Motor neuron (in vitro differentiated cells): ENCODE results near the gene FBN2. TPM values are rescaled to one million over a fixed set of nuclear protein-coding genes. Genes with fewer than 3 reads are reported as not detected.

Experiments used
- ATAC-seq, 8 experiments: fragments of 200-7000 bp; cut with Tn5 transposase; replicated peaks in 6 of 8; 2 replicates each; pipeline ENCODE4 v1.8.0; 2021; ENCODE audit warnings: mild to moderate bottlenecking in 8 of 8, moderate library complexity in 8 of 8
- H3K27ac ChIP-seq, 2 donors: fragments of 250-450 bp; sonication (Bioruptor Pico); 2 replicates each; pipeline ENCODE4 v1.9.0; 2021; ENCODE audit warnings: antibody characterized with exemption in 2 of 2, mild to moderate bottlenecking in 2 of 2, moderate library complexity in 1 of 2
- H3K4me1 ChIP-seq, 2 donors: fragments of 250-450 bp; sonication (Bioruptor Pico); replicated peaks in 1 of 2; 2 replicates each; pipeline ENCODE4 v1.6.1; 2021; ENCODE audit warnings: antibody characterized with exemption in 2 of 2, mild to moderate bottlenecking in 2 of 2, moderate library complexity in 1 of 2
- H3K4me3 ChIP-seq, 5 donors: fragments of 250-450 bp; sonication (Bioruptor Pico); 2 replicates each; pipeline ENCODE4 v1.9.0; 2021; ENCODE audit warnings: antibody characterized with exemption in 5 of 5, mild to moderate bottlenecking in 5 of 5, moderate library complexity in 4 of 5
- WGBS, 10 experiments: fragments of 450-650 bp; shearing (Covaris generic); methylation state at CpG; one replicate each; pipeline ENCODE4 v1.0.0; 2022; 5-methylcytosine and 5-hydroxymethylcytosine counted together
- in situ Hi-C, 9 experiments: fragments of 400-800 bp; cut with MboI; loops; one replicate each; pipeline ENCODE4 v1.15.0; 2021; ENCODE audit warnings: low sequenced_read_pairs in 9 of 9, low pct_unique_long_range_greater_than_20kb in 2 of 9; ENCODE audit not compliant: unreplicated experiment in 9 of 9
- total RNA-seq, 8 experiments: library from RNA; unstranded; fragments of 300-600 nt; gene quantifications; 2 replicates each; pipeline versions ENCODE4 v1.2.3 to v1.2.4, GENCODE V29; 2022

FBN2 gene
- 100 to 1,000 TPM in 1 of 8 experiments, 10 to 100 TPM in 5, 1 to 10 TPM in 2; 5.3 to 129 (median 15.1) TPM for total RNA-seq

- in situ Hi-C loops = loop anchor here in 1 of 9 experiments (25.0 kb wide), 1 partner anchor 124 kb away; no protein-coding TSS in a partner anchor
- H3K4me3 ChIP-seq = peak within 1 kb of the TSS; percentile 55 to 88 (median 73)
- peaks cover 11 to 13% of the 10 kb centered on the region in 2 donors for H3K4me1 ChIP-seq
- H3K27ac ChIP-seq = peak within 1 kb of the TSS; percentile 15 to 77
- no peak for ATAC-seq
- 0% methylated on average over 4 to 6 of the region's 26 CpGs; no CpG with 5 or more reads in 8 of the 10 experiments for WGBS, 10 experiments
These were observed at the start of gene FBN2 for GRCh38 chr5:128538000-128538249. TSS of gene FBN2 (minus strand) at chr5:128538245. CDS start at chr5:128537603, 642 bp downstream.

- Histone ChIP-seq H3K4me1 (no peaks in the 10 kb centered on the region), H3K27ac (no peak overlapping the region), H3K4me3 (no peak overlapping the region)
- WGBS, 10 experiments = 32 to 100% (median 86%) methylated on average over 1 to 2 of the region's 2 CpGs; no CpG with 5 or more reads in 1 of the 10 experiments
- ATAC-seq = no peak
- in situ Hi-C loops = no loop called here
These were observed 49.2 kb upstream of the FBN2 start for GRCh38 chr5:128587275-128587674.

- H3K4me3 ChIP-seq = no peak overlapping the region
- no peak for ATAC-seq
- H3K4me1 ChIP-seq = no peaks in the 10 kb centered on the region
- WGBS, 10 experiments = 29 to 100% (median 73%) methylated on average over 1 of the region's 1 CpG; no CpG with 5 or more reads in 1 of the 10 experiments
- in situ Hi-C loops = no loop called here
- no peak overlapping the region for H3K27ac ChIP-seq
These were observed 48.8 kb upstream of the FBN2 start for GRCh38 chr5:128586848-128587247.

DNA sequence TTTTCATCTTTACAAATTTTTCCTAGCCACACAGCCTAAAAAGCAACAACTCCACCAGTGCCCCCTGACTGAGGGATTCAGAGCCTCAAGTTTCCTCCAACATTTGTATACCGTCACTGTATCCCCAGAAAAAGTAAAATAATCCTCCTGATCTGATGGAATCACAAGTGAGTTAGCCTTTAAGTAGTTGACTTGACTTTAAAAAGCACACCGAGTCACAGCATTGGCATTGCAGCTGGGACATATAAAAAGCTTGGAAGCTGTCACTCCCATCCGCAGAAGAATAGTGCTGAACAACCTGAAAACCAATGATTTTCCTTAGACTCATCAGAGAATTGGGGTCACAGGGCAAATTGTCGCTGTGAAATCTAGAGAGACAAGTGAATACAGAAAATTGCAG lies 41.6 kb upstream of the FBN2 start:
- no peak overlapping the region for H3K4me3 ChIP-seq
- H3K4me1 ChIP-seq = no peaks in the 10 kb centered on the region
- in situ Hi-C loops = no loop called here
- H3K27ac ChIP-seq = no peak overlapping the region
- ATAC-seq = no peak
- WGBS, 10 experiments = 13 to 95% (median 70%) methylated on average over 2 to 4 of the region's 4 CpGs; no CpG with 5 or more reads in 1 of the 10 experiments

DNA sequence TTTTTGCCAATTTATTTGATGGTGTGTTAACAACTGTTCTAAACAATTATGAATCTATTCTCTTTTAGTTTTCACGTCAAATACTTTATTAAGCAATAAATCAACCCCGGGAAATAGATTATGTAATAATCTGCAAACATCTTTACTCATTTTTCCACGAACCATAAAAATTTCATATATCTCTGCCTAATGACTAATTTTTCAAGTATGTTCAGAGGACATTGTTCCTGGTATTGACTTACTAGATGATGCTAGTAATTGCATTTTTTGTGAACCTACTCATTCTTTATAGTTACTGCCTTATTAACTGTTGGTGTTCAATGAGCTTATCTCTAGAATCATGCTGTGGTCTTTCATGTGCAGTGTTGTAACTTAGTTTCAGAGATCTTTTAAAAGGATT lies 41.0 kb upstream of the FBN2 start:
- 0 to 96% (median 75%) methylated on average over 1 to 3 of the region's 3 CpGs for WGBS, 10 experiments
- in situ Hi-C loops = no loop called here
- no peak for ATAC-seq
- Histone ChIP-seq H3K27ac (no peak overlapping the region), H3K4me1 (no peaks in the 10 kb centered on the region), H3K4me3 (no peak overlapping the region)

GRCh38 chr5:128574041-128574440 lies 36.0 kb upstream of the FBN2 start:
- peak in 1 of 8 experiments; percentile 63 for ATAC-seq
- Histone ChIP-seq H3K4me1 (no peaks in the 10 kb centered on the region), H3K27ac (no peak overlapping the region), H3K4me3 (no peak overlapping the region)
- in situ Hi-C loops = no loop called here
- 73 to 100% methylated on average over 1 of the region's 1 CpG; no CpG with 5 or more reads in 8 of the 10 experiments for WGBS, 10 experiments

- Histone ChIP-seq H3K27ac (no peak overlapping the region), H3K4me3 (no peak overlapping the region), H3K4me1 (no peaks in the 10 kb centered on the region)
- 0 to 100% (median 45%) methylated on average over 1 to 2 of the region's 2 CpGs; no CpG with 5 or more reads in 2 of the 10 experiments for WGBS, 10 experiments
- in situ Hi-C loops = no loop called here
- no peak for ATAC-seq
These were observed 34.9 kb upstream of the FBN2 start for GRCh38 chr5:128572930-128573319.

DNA sequence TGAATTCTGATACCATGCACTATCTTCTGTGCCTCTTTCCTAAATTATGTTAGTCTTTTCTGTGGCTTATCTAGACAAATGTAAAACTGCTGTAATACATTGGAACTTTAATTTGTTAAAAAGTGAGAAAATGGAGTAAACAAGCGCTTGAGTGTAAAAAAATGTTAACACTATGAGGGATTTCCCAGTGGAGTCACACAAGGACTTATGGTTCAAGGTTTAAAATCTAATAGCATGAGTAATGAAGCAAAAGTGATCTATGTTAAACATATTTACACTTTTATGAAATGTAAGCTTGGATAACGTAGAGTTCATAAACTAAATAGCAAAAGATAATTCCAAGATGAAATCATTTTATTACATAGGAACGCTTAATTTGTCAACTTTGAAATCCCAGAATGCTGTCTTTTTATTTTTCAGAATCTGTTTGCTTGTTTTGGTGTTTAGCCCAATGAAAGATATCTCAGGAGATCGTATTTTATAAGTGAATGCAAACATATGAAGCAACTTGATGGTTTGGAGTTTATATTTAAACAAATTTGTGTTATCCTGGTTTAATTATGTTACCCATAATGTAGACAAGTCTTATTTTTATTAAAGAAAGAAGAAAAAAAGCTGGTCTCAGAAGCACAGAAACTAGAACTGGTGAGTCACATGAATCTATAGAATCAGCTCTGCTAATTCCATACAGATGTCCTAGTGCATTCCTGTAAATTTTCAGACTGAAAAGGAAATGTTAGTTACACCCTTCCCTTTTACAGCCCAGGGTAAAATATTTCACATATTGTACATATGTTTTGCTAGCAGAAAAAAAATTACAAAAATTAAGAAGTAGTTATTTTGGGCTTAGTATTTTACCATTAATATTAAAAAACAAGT lies 34.2 kb upstream of the FBN2 start:
- peak in 3 of 8 experiments; percentile 25 to 58 (median 51) for ATAC-seq
- H3K4me3 ChIP-seq = no peak overlapping the region
- H3K27ac ChIP-seq = no peak overlapping the region
- no peaks in the 10 kb centered on the region for H3K4me1 ChIP-seq
- 22 to 100% (median 87%) methylated on average over 2 to 4 of the region's 4 CpGs for WGBS, 10 experiments
- in situ Hi-C loops = no loop called here

GRCh38 chr5:128566178-128566577 lies 28.1 kb upstream of the FBN2 start:
- in situ Hi-C loops = no loop called here
- H3K4me3 ChIP-seq = no peak overlapping the region
- no peaks in the 10 kb centered on the region for H3K4me1 ChIP-seq
- 17 to 80% (median 57%) methylated on average over 1 to 2 of the region's 2 CpGs; no CpG with 5 or more reads in 1 of the 10 experiments for whole genome bisulfite sequencing, 10 experiments
- no peak overlapping the region for H3K27ac ChIP-seq
- no peak for ATAC-seq

DNA sequence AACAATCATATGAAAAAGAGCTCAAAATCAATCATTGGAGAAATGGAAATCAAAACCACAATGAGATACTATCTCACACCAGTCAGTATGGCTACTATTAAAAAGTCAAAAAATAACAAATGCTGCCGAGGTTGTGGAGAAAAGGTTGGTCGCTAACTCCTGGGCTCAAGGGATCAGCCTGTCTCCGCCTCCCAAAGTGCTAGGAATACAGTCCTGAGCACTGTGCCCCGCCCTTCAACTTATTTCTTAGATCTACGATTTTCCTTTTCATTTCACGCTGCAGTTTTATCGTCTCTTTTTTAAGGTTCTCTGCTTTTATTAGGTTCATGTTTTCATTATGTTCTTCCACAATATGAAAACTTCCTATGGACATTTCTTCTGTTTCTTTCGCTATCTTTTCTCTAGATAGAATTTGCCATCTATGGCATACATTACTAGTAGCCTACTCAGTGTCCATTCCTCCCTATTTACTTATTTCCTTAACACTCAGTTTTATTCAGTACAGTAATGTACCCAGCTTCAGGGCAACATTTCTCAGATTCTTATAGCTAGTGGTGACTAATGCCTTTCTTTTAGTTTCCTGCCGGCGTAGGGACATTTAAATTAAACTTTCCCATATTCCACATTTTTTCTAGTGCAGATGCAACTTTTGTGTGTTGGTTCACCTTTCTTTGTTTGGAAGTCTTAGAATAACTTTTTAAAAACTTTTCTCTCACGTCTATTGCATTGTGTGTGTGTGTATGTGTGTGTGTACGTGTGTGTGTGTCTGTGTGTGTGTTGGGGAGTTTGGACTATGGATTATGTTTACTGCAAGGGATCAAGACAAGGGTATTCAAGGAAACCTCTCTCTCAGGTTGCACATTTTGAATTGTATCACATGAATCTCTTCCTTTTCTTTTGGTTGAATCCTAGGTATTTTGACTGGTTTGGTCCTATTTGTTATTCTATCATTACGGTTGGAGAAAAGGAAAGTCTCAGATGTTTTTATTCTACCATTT lies 21.6 kb upstream of the FBN2 start:
- WGBS, 10 experiments = 43 to 97% (median 87%) methylated on average over 4 to 13 of the region's 13 CpGs
- Histone ChIP-seq H3K4me1 (no peaks in the 10 kb centered on the region), H3K27ac (no peak overlapping the region), H3K4me3 (no peak overlapping the region)
- in situ Hi-C loops = no loop called here
- ATAC-seq = peak in 3 of 8 experiments; percentile 32 to 57 (median 49)

- no peak for ATAC-seq
- no peaks in the 10 kb centered on the region for H3K4me1 ChIP-seq
- in situ Hi-C loops = no loop called here
- no peak overlapping the region for H3K4me3 ChIP-seq
- H3K27ac ChIP-seq = no peak overlapping the region
These were observed 15.7 kb upstream of the FBN2 start for GRCh38 chr5:128553747-128554146.

DNA sequence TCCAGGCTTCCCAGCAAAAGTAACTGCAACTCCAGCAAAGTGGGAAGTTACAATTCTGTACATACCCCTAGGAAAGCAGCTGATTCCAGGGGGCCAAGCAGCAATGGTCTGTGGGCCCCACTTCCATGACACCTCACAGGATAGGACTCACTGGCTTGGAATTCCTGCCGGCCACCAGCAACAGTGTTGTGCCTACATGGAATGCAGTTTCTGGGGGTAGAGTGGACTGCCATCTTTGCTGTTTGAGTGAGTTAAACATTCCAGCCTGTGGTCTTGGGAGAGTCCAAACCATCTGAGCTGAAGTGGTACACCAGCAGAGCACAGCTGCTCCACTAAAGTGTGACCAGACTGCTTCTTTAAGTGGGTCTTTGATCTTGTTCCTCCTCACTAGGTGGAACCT lies 13.4 kb upstream of the FBN2 start:
- Histone ChIP-seq H3K4me1 (no peaks in the 10 kb centered on the region), H3K4me3 (no peak overlapping the region), H3K27ac (no peak overlapping the region)
- WGBS, 10 experiments = 100% methylated on average over 1 of the region's 1 CpG; no CpG with 5 or more reads in 9 of the 10 experiments
- ATAC-seq = no peak
- in situ Hi-C loops = no loop called here

- in situ Hi-C loops = loop anchor here in 1 of 9 experiments (25.0 kb wide), 1 partner anchor 113 kb away; no protein-coding TSS in a partner anchor
- Histone ChIP-seq H3K27ac (no peak overlapping the region), H3K4me3 (no peak overlapping the region), H3K4me1 (no peaks in the 10 kb centered on the region)
- ATAC-seq = no peak
These were observed 11.5 kb upstream of the FBN2 start for GRCh38 chr5:128549496-128549895.
